NCI-H1417 treated with DMSO at 0.1 percent for 48 hours (cell line): ENCODE measurements around the gene ATN1.

Experiments
- DNase-seq: peaks from one replicate; lab custom pipeline; 2025; lab: John Stamatoyannopoulos, UW

ATN1 gene

DNA sequence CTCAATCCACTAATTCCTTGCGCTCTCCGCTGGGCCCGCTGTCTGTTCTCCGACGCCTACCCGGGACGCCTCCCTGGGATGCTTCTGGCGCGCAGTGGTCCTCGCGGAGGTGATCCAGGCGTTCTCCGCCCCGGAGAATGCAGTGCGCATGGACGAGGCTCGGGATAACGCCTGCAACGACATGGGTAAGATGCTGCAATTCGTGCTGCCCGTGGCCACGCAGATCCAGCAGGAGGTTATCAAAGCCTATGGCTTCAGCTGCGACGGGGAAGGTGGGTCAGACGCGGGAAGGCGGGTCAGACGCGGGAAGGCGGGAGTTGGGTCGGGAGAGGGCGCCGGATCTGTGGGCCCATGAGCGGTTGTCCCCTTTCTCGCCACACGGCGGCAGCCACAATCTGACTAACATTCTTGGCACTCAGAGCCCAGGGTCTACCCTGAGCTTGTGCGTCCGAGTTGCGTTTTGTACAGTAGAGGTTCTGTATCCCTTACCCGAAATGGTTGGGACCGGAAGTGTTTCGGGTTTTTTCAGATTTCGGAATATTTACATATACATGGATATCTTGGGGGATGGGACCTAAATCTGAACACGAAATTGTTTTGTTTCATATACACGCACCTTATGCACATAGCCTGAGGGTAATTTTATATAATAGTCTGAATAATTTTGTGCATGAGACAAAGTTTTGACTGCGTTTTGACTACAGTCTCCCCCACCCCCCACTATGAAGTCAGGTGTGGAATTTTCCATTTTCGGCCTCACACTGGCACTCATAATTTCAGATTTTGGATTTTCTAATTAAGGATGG is 16.8 kb downstream of the ATN1 start:
- DNase-seq = peak; percentile 88

- DNase-seq = no peak
Measured at GRCh38 chr12:6945613-6946012, 17.9 kb downstream of the ATN1 start.

DNA sequence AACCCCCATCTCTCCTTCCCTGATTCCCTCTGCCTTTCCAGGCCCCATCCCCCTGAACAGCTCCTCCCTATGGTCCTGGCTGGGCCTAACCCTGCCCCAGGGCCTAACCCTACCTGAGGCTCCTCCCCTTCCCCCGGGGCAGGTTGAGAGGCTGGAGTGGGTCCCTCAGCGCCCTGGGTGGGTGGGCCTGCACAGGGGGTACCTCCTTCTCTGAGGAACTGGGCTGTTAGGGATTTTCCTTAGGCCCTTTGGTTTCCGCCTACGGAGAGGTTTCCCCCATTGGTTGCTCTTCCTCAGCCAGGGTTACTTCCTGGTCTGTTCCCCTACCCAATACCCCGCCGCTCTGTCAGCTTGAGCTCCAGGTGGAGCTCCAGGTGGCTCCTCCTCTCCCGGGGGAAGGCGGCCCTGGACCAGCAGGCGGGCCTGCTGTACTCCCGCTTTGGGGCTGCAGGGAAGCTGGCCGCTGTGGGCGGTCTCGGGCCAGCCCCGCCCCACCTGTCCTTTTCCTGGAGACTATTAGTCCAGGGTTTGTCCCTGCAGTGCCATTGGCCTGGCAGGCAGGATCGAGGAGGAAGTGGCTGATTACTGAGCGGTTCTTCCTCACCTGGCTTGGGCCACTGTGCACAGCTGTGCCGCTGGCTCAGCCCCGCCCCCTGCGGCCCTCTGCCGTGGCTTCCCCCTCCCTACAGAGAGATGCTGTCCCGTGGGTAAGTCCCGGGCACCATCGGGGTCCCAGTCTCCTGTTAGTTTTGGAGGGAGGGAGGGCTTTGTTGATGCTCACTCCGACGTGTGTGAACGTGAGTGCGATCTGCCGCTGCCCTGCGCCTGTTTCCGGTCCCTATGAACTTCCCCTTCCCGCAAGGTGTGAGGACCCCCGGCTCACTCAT is 18.5 kb downstream of the ATN1 start:
- peak; percentile 87 for DNase-seq

GRCh38 chr12:6946920-6947374 is 19.2 kb downstream of the ATN1 start:
- DNase-seq = no peak

GRCh38 chr12:6947615-6948014 is 19.9 kb downstream of the ATN1 start:
- DNase-seq = no peak

- no peak for DNase-seq
Measured at GRCh38 chr12:6948873-6949594, 21.3 kb downstream of the ATN1 start.

GRCh38 chr12:6950401-6950801 is 22.6 kb downstream of the ATN1 start:
- no peak for DNase-seq

DNA sequence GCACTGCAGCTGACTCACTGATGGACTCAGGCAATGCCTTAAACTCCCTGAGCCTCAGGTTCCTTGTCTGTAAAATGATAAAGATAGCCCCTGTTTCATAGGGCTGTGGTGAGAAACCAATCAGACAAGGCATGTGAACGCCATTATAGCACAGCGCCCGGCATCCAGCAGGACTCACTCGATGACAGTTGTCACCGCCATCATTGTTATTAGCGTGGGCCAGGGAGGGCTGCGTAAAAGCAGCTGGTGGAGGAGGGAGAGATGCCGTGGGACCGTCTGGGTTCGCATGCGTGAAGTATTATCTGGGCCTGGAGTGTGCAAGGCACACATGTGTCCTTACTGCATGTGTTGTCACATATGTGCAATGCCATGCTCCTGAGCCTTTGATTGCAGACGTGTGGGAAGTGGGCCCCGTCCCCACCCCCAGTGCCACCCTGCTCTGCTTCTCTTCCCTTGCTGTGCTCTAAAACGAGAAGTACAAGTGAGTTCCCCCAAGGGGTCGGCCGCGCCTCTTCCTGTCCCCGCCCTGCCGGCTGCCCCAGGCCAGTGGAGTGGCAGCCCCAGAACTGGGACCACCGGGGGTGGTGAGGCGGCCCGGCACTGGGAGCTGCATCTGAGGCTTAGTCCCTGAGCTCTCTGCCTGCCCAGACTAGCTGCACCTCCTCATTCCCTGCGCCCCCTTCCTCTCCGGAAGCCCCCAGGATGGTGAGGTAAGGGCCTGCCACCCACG is 23.2 kb downstream of the ATN1 start, which contains the start of gene PTPN6:
TSS of gene PTPN6 (plus strand) at position 546 of the 730 bp plus-strand sequence. CDS start at position 703, 157 bp downstream.
- no peak for DNase-seq

- DNase-seq = no peak
Measured at GRCh38 chr12:6951551-6952120, 23.9 kb downstream of the ATN1 start.

GRCh38 chr12:6952121-6952862 is 24.5 kb downstream of the ATN1 start:
- no peak for DNase-seq

DNA sequence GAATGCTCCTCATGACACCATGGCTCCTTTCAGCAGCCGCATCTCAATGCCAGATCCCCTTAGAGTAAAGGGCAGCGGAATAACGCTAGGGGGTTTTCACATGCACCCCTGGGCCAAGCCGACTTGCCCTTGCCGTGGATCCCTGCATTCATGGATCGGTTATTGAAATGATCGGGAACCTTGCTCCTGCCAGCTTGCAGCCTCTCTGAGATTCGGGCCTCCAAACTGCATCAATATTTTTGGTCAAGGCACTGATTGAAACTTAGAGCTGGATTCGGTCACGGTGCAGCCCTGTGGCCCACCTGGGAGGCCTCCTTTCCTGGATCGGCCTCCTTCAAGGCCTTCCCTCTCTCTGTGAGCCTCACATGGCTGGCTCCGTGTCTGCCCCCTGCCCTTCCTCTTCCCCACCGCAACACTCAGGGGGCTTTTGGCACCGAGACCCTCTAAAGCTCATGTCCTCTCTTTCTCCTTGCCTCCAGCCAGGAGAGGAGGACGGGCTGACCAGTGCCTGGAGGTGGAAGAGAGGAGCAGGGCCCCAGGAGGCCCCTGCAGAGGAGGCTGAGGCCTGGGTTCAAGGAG is 25.2 kb downstream of the ATN1 start:
- DNase-seq = no peak

- DNase-seq = no peak
Measured at GRCh38 chr12:6953442-6954315, 25.9 kb downstream of the ATN1 start.

DNA sequence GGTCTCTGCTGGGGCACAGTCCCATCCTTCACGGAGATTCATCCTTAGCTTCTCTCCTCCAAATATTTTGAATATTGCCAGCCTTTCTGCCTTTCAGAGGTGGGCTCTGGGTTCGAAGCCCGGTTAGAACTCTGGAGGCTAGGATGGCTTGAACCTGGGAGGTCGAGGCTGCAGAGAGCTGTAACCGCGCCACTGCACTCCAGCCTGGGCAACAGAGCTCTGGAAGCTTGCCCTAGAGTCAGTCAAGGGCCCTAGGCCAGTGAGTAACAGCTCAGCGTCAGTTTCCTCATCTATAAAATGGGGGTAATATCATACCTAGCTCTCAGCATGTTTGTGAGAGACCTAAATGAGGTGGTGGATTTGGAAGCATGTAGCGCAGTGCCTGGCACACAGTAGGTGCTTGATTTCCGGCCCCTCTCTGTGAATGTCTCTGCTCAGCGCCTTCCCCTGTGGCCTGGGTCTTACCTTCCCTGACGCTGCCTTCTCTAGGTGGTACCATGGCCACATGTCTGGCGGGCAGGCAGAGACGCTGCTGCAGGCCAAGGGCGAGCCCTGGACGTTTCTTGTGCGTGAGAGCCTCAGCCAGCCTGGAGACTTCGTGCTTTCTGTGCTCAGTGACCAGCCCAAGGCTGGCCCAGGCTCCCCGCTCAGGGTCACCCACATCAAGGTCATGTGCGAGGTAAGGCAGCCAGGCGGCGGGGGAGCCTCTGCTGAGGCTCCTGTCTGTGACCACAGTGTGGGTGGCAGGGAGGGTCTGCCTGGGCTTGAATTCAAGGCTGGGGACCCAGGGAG is 26.8 kb downstream of the ATN1 start:
- no peak for DNase-seq

DNA sequence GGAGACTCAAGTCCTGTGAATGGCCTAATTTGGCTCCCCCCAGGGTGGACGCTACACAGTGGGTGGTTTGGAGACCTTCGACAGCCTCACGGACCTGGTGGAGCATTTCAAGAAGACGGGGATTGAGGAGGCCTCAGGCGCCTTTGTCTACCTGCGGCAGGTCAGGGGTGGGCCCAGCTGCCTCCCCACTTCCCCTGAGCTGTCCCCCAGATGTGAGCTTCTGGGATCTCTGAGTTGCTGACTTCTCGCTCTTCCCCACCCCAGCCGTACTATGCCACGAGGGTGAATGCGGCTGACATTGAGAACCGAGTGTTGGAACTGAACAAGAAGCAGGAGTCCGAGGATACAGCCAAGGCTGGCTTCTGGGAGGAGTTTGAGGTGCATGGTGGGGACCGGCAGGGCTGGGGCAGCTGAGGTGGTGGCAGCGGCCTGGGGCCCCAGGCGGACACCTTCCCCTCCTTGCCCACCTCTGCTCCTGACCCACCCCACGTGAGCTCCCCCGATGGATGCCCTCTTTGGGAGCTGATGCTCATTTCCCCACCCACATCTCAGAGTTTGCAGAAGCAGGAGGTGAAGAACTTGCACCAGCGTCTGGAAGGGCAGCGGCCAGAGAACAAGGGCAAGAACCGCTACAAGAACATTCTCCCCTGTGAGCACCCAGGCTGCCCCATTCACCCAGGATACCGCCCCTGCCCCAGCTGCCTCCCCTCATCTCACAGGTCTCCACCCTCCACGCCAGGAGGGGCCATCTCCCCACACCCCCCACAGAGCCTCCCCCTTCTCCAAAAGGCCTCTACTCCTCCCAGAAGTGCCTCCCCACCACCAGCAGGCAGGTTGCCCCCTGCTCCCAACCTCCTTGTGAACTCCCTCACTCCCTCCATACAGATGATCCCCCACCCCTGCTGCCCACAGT is 27.6 kb downstream of the ATN1 start:
- no peak for DNase-seq

- no peak for DNase-seq
Measured at GRCh38 chr12:6956021-6956727, 28.4 kb downstream of the ATN1 start.

- DNase-seq = no peak
Measured at GRCh38 chr12:6957151-6957701, 29.5 kb downstream of the ATN1 start.
